NCI-H2196 treated with DMSO at 0.1 percent for 48 hours (cell line): ENCODE measurements around the gene WNT8B.

Source experiments
- DNase-seq: peaks from one replicate; lab custom pipeline; 2025; ENCODE audit not compliant: unreplicated experiment; lab: John Stamatoyannopoulos, UW

The WNT8B gene, protein sequence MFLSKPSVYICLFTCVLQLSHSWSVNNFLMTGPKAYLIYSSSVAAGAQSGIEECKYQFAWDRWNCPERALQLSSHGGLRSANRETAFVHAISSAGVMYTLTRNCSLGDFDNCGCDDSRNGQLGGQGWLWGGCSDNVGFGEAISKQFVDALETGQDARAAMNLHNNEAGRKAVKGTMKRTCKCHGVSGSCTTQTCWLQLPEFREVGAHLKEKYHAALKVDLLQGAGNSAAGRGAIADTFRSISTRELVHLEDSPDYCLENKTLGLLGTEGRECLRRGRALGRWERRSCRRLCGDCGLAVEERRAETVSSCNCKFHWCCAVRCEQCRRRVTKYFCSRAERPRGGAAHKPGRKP

DNA sequence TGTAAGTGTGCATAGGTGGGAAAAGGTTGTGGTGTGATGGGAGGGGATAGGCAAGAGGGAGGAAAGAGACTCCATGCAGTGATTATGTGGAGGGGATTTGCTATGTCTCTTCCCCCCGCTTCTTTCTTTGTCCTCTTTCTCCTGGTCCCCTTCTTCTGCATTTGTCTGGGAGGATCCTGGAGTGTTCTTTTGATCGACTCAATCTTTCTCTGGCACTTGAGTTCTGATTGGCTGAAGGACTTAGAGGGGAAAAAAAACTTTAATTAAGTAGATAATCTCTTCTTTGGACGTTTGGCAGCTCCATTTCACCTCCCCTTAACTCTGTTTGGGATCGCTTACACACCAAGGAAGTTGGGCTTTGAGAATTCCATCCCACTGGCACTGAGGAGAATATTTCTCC is at the start of gene WNT8B:
TSS of gene WNT8B (plus strand) at position 301 of the 400 bp plus-strand sequence. CDS start 160 bp downstream, outside the sequence.
- no peak for DNase-seq

DNA sequence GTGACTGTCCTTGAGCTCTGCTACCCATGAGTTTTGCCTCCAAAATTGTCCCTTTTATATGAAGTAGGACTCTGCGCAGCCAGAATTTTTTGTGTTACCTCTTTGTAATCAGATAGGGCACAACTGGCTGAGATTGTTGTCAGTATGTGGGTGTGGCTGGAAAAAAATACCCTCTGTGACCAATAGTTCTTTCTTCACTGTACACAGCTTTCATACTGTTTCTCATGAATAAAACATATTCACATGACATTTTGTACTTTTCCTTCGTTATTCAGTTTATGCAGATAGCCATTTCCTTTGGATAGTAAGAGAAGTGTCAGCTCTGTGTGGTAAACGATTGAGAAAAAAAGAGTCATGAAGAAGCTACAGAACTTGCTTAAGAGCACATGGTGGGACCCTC is 49.6 kb upstream of the WNT8B start:
- no peak for DNase-seq

DNA sequence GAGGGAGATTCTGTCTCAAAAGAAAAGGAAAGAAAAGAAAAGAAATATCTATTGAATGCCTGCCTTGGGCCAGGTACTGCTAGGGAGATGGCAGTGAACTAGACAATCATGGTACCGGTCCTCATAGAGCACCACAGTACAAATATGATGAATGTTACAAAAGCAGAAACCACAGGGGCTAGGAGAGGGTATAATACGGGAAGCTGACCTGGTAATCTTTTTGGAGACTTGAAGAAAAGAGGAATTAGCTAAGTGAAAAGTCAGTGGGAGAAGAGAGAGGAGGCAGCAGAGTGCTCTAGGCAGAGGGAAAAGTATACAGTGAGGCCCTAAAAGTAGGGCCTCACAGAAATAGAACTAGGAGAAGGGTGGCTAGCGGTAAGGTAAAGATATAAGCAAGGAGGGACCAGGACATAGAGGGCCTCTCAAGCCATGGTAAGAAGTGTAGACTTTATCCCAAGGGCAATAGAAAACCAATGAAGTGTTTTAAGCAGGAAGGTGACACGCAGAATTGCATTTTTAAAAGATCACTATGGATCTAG is 42.8 kb upstream of the WNT8B start:
- no peak for DNase-seq

DNA sequence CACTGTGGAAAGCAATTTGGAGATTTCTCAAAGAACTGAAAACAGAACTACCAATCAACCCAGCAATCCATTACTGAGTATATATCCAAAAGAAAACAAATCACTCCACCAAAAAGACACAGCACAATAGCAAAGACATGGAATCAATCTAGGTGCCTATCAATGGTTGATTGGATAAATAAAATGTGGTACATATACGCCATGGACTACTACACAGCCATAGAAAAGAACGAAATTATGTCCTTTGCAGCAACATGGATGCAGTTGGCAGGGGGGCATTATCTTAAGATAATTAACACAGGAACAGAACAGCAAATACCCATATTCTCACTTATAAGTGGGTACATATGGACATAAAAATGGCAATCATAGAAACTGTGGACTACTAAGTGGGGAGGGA is 35.4 kb upstream of the WNT8B start:
- DNase-seq: no peak

DNA sequence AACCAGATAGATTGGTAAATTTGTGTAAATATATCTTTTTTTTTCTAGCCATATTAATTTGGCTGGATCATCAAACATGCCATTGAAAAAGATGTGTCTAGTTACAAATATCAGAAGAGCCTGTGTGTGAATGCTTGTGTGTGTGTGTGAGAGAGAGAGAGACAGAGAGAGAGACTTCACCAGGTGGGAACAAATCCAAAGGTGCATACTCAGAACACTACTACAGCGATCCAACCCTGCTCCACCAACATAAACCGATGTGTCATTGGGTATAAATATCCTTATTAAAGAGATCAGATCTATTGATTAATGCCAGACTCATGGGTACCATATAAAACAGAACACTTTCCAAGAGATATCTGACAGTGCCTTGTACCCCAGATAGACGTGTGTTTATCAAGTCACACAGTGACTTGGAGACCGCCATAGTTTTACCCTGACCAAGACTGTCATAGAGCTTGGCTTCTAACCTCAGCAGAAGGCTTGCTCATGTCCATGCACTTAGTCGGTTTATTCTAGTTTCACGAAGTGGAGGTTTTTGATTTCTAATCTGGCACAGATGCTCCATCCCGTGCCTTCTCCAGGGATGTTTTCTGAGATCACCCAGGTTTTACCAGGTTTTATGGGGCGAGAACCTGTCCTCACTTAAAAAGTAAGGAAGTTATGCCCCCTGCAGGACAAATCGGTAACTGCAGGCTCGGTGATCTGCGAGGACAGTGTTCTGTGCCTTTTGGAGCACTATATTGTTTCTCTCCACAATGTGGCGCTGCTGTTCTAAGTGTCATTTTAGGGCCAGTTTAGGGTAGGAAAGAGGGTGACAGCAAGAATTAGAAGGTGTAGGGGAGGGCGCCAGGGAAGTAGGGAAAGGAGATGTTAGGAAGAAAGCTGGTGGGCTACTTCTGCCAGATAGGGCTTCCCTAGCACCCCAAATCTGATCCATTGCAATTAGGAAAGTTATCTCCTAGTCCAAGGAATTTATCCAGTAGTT is 29.3 kb upstream of the WNT8B start:
- DNase-seq: peak; percentile 28

DNA sequence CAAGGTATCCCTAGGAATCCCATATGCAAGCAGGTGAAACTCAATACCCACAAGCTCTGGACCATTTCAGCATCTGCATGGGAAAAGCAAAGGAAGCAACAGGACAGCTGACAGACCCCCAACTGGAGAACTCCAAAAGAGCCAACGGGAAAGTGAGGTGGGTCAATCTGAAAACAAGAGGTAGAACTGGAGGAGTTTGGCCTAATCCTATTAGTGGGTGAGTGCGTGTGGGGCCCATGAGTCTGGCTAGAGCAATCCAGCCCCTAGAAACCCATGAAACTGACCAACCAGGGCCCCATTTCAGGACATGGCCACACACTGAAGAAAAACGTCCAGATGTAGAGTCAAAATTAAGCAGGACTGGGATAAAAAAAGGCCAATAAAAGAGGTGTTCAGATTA is 26.6 kb upstream of the WNT8B start:
- no peak for DNase-seq

DNA sequence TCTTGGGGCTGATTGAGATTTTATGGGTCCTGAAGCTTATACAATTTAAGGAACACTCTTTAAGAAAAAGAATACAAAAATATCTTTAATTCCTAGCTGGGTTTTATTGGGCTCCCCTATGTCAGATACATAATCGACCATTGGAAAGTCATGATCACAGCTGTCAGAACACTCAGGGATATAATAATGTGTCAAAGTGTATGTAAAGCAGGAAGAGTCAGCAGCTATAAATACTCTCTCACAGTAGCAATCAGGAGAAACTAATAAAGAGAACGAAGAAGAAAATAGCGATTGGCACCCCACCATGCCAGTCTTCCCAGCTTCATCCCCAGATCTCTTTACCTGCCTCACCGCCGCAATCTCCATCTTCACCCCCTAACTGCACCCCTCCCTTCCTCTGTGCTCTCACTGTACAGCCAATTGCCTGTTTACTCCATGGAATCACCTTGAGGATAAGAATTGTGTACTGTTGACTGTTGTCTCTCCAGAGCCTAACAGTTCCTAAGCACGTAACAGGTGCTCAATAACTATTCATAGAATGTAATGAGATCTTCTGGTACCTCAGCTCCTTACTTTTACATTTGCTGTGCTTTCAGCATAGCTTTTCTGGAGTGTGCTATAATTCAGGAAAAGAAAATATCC is 24.0 kb upstream of the WNT8B start:
- DNase-seq: no peak

DNA sequence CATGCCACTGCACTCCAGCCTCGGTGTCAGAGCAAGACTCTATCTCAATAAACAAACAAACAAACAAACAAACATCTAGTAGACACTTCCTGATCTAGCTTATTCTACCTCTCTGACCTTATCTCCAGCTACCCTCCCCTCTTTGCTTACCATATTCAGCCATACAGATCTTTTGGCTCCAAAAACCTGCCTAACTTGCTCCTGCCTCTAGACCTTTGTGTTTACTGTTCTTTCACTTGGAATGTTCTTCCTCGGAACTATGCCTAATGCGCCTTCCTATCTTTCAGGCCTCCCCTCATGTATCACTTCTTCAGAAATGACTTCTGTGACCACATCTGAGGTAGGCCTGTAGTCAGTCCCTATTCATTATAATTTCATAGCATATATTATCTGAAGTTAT is 20.3 kb upstream of the WNT8B start:
- DNase-seq: no peak

DNA sequence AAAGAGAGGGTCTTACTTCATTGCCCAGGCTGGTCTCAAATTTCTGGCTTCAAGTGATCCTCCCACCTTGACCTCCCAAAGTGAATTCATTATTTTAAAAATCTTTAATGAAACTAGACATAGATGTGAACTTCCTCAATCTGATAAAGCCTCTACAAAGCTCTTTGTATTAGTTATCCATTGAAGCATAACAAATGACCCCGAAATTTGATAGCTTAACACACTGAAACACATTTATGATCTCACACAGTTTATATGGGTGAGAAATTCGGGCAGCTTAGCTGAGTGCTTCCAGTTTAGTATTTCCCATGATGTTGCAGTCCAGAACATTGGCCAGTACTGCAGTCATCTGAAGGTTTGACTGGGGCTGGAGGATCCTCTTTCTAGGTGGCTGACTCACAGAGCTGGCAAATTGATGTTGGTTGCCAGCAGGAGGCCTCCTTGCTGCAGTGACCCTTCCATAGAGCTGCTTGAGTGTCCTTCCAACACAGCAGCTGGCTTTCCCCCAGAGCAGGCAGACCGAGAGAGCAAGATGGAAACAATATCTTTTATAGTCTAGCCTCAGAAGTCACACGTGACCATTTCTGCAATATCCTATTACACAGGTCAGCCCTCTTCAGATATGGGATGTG is 16.6 kb upstream of the WNT8B start:
- DNase-seq: no peak

DNA sequence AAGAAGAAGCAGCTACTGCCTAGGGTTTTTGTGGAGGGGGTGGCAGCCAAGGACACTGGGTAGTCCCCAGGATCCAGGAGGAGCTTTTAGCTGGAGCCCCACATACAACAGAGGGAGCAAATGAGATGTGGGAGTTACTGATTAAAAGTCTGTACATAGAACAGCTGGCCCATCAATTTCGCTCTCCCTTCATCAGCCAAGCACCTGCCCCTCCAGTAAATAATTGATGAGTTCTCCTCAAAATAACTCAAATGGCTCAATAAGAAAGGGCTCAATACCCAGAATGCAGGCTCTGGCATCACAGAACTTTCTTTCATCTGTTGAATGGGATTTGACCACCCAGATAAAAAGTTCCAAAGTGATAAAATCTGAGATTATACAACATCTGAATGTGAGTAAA is 15.1 kb upstream of the WNT8B start:
- no peak for DNase-seq

DNA sequence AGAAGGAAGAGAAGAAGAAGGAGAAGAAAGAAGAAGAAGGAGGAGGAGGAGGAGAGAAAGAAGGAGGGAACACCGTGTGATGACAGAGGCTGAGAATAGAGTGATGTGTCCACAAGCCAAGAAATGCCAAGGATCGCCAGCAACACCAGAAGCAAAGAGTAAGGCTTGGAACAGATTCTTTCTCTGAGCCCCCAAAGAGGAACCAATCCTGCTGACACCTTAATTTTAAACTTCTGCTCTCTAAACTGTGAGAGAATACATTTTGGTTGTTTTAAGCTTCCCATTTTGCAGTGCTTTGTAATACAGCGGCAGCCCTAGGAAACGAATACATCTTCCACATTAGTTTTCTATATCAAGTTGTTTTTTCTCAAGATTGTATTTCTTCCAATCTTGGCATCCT is 13.9 kb upstream of the WNT8B start:
- DNase-seq: no peak

DNA sequence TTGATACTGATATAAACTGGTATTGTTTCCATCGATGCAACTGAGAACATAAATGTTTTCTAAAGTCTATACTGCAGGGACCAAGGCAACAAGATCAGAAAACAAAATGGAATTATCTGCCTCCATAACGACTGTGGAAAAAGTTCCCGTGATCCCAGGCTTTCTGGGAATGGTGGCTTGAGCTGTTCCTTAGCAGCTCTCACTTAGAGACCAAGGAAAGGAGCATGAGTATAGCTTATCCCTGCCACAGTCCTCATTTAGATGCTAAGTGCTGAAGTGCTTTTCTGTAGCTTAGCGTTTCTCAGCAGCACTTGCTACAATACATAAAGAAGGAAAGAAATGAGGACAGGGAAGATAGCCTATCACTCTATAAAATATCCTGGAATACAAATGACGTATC is 5.5 kb downstream of the WNT8B start:
- DNase-seq: no peak

DNA sequence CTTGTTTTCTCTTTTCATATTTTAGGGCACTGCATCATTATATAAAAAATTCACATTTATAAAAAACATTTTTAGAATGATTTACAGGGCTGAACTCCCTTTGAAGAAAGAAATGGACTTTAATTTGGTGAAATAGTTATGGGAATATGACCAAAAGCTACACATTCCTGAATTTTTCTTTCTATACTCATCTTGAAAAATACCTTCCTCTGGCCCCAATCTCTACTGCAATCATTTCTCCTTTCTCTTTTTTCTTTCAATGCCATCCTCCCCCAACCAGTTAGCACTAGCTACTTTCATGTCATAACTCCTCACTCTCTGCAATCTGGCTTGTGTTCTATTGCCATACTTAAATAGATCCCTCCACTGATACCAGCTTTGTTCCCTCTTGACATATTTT is 6.2 kb downstream of the WNT8B start:
- DNase-seq: no peak

DNA sequence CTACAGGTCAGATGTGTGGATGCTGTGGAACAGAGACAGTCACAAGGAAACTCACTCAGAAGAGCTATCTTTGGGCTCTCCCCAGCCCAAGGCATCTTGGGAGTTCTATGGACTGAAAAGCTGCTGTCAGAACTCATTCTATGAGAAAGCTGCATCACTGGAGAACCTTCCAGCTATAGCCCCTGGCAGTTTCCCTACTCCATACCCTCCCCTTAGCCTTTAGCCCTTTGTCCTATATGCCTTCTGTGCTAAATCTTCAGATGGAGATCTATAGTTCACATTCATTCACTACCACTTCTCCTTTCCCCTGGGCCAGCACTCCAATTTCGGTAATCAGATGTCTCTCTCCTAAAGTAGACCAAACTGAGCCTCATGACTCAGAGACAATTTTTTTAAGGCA is 6.9 kb downstream of the WNT8B start:
- no peak for DNase-seq

DNA sequence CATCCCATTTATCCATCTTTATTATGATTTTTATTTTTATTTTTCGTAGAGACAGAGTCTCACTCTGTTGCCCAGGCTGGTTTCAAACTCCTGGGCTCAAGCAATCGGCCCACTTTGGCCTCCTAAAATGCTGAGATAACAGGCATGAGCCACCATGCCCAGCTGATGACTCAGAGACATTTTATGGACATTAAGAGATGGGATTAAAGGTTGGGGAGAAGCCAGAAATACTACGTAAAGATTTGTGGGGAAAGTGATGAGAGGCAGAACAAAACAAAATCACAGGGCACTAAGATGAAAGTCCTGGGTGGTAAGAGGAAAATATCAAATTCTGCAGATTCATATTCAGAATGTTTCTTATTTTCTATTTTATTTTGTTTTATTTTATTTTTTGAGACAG is 7.6 kb downstream of the WNT8B start:
- DNase-seq: no peak

DNA sequence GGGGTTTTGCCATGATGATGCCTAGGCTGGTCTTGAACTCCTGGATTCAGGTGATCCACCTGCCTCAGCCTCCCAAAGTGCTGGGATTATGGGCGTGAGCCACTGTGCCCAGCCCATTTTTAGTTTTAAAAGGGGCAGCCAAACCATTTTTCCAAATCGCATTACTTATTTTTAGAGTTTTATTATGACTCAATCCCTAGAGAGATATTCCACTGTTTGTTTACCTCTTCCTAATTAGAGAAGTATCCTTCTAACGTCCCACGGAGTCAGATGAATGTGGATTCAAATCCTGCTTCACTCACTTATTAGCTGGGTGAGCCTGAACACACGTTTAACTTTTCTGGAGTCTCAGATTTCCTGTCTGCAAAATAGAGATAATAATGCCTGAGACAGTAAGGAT is 15.2 kb downstream of the WNT8B start:
- DNase-seq: no peak

DNA sequence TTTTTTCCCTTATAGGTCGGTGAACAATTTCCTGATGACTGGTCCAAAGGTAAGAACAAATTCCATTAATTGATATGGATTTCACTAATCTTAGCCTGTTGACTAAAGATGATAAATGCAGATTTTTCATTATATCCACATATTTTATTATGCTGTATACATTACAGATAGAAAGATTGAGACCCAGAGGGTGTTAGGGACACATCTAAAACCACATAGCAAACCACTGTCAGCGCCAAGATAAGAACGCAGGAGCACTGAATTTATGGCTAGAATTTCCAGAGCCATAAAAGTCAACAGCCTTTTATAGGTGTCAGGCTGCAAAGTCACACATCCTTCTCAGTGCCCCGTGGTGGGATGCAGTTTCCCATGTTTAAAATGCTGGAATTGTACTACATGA is 16.2 kb downstream of the WNT8B start:
- DNase-seq: no peak

DNA sequence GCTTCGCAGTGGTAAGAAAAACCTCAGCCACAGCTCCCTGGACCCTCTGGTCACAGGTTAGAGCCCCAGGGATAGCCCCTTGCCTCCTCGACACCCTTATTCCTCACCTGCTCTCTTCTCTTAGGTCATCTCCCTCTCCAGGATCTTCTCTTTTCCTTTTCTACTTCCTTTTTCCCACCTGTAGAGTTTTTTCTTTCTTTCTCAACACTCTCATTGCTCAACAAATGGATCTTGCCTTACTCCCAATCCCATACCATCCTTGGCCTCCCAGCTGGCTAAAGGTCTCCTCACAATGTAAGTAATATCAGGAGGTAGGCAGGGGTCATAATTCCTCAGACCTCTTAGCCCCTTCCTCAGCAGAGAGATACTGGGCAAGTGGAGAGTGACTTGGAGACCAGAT is 17.2 kb downstream of the WNT8B start:
- DNase-seq: no peak

DNA sequence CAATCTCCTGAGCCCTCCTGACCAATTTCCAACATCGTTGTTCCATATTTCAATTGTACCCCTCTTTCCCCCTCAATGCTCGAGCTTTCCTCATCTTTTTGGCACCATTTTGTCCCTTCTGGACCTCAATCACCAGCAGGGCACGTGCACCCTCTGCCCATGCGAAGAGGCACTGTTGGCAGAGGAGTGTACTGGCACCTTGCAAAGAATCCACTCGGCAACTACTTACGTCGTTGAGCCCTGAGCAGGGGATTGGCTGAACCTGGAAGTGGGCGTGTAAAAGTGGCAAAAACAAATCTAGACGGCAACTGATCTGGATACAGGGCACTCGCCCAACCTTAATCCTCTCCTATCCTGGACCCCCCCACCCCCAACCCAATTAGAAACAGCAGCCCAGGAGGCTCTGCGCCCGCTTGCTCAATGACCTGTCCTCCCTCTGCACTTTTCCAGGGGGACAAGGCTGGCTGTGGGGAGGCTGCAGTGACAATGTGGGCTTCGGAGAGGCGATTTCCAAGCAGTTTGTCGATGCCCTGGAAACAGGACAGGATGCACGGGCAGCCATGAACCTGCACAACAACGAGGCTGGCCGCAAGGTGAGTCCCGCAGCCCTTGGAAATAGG is 18.8 kb downstream of the WNT8B start:
- peak; percentile 35 for DNase-seq

DNA sequence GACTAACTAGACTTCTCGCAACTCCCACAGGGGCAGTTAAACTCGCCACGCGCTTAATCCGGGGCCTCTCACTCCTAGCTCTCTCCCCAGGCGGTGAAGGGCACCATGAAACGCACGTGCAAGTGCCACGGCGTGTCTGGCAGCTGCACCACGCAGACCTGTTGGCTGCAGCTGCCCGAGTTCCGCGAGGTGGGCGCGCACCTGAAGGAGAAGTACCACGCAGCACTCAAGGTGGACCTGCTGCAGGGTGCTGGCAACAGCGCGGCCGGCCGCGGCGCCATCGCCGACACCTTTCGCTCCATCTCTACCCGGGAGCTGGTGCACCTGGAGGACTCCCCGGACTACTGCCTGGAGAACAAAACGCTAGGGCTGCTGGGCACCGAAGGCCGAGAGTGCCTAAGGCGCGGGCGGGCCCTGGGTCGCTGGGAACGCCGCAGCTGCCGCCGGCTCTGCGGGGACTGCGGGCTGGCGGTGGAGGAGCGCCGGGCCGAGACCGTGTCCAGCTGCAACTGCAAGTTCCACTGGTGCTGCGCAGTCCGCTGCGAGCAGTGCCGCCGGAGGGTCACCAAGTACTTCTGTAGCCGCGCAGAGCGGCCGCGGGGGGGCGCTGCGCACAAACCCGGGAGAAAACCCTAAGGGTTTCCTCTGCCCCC is 19.5 kb downstream of the WNT8B start:
- peak; percentile 8 for DNase-seq
